IPS DF 6.9 (cell line): ENCODE data around the gene B3GNT8.
"Not testable (repeated sequence)": the region's sequence is repeated elsewhere in the genome, so short reads cannot be mapped to it uniquely, and the experiment has no call there.

ENCODE experiments used
- DNase-seq: peaks from one replicate; pipeline ENCODE4 v3.0.0-alpha.2; 2013; ENCODE audit warnings: low read depth, low spot score
- H3K27ac ChIP-seq: one replicate; pipeline ENCODE4 v1.5.1; 2013; ENCODE audit warnings: low read length, control low read depth
- H3K27me3 ChIP-seq: 2 replicates; pipeline ENCODE4 v1.6.1; 2013; ENCODE audit warnings: mild to moderate bottlenecking, low read length; ENCODE audit not compliant: control insufficient read depth, insufficient read depth
- H3K36me3 ChIP-seq: 2 replicates; pipeline ENCODE4 v1.6.1; 2013; ENCODE audit warnings: low read length; ENCODE audit not compliant: control insufficient read depth, insufficient read depth
- H3K4me1 ChIP-seq: 2 replicates; pipeline ENCODE4 v1.6.1; 2013; ENCODE audit warnings: low read length; ENCODE audit not compliant: control insufficient read depth, insufficient read depth
- H3K4me3 ChIP-seq: 2 replicates; pipeline ENCODE4 v1.5.1; 2013; ENCODE audit warnings: mild to moderate bottlenecking, low read length
- H3K9me3 ChIP-seq: 2 replicates; pipeline ENCODE4 v1.6.1; 2013; ENCODE audit warnings: low read length, inconsistent platforms; ENCODE audit not compliant: control insufficient read depth, insufficient read depth
- WGBS: extraction: QIAGEN DNeasy Blood & Tissue Kit; methylation state at CpG from one replicate; pipeline ENCODE4 v1.1.7; 2013; ENCODE audit warnings: mixed read lengths, missing lambda C conversion rate; ENCODE audit not compliant: insufficient read length, insufficient coverage; 5-methylcytosine and 5-hydroxymethylcytosine counted together

B3GNT8 gene

DNA sequence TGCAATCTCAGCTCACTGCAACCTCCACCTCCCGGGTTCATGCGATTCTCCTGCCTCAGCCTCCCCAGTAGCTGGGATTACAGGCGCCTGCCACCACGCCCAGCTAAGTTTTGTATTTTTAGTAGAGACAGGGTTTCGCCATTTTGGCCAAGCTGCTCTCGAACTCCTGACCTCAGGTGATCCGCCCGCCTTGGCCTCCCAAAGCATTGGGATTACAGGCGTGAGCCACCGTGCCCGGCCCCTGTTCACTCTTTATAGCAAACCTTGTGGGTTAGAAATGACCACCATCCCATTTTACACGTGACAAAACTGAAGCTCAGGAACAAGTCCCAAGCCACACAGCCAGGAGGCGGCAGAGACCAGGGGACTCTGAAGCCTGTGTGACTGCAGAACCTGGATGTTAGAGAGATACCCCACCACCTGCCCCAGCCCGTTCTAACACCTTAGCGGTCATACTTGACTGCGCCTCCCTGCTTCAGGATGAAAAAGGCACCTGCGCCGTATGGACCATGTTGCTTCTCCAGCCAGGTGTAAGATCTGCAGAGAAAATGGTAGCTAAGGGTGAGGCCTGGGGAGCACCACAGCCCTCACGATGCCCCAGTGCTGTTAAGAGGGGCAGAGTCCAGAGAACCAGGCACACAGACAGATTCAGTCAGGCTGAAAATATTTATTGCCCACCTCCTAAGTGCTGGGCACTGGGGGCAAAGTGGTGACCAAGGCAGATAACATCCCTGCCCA lies 8.9 kb upstream of the B3GNT8 start:
- WGBS: no CpG with 5 or more reads among the region's 19 CpGs
- DNase-seq: no peak

DNA sequence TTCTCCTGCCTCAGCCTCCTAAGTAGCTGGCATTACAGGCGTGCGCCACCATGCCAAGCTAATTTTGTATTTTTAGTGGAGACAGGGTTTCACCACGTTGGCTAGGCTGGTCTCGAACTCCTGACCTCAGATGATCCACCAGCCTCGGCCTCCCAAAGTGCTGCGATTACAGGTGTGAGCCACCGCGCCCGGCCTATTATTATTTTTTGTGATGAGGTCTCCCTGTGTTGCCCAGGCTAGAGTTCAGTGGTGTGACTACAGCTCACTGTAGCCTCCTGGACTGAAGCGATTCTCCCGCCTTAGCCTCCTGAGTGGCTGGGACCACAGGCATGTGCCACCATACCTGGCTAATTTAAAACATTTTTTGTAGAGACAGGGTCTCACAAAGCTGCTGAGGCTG lies 8.2 kb upstream of the B3GNT8 start:
- not testable (repeated sequence) for H3K4me3 ChIP-seq, H3K27me3 ChIP-seq, H3K4me1 ChIP-seq, H3K27ac ChIP-seq, H3K9me3 ChIP-seq, DNase-seq
- H3K36me3 ChIP-seq: peaks cover 20% of the 10 kb centered on the region
- WGBS: no CpG with 5 or more reads among the region's 11 CpGs

More for the DNA sequence above, 8.9 kb upstream of the B3GNT8 start:
- no peaks in the 10 kb centered on the region for H3K27me3 ChIP-seq
- H3K4me1 ChIP-seq: no peaks in the 10 kb centered on the region
- peaks cover 20% of the 10 kb centered on the region for H3K36me3 ChIP-seq
- no peaks in the 10 kb centered on the region for H3K9me3 ChIP-seq
- H3K4me3 ChIP-seq: no peak overlapping the region
- no peak overlapping the region for H3K27ac ChIP-seq

DNA sequence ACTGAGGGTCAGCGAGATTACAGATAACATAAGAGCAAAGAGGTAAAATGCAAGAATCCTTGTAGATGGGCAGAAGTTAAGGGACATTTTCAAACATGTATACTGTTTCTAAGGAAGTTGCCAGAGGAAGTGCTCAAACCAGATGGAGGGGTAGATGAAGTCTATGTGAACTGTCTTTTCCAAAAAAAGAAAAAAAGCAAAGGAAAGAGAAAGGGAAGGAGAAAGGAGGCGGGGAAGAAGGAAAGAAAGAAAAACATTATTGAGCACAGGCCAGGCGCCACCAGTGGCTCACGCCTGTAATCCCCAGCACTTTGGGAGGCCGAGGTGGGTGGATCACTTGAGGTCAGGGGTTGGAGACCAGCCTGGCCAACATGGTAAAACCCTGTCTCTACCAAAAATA lies 7.3 kb upstream of the B3GNT8 start:
- Histone ChIP-seq H3K27ac (no peak overlapping the region), H3K4me1 (no peaks in the 10 kb centered on the region), H3K27me3 (no peaks in the 10 kb centered on the region), H3K9me3 (no peaks in the 10 kb centered on the region), H3K4me3 (no peak overlapping the region), H3K36me3 (peaks cover 20% of the 10 kb centered on the region)
- WGBS: no CpG with 5 or more reads among the region's 5 CpGs
- DNase-seq: no peak

DNA sequence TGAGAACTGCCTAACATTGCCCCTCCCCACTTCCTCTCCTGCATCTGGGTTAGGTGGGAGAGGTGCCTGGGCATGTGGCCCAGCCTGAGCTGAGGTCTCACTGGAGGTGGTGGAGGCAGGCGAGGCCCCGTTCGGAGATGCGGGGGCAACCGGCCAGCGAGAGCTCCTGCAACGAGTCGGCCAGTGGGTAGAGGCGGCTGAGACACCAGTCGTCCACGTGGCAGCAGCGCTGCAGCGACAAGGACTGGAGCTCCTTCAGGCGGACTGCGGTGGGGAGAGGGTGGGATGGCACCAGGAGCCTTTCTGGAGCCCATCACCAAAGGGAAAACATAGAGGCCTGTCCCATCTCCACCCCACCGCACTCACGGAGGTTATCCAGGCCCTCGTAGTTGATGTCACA lies 6.0 kb upstream of the B3GNT8 start:
- H3K27me3 ChIP-seq: no peaks in the 10 kb centered on the region
- WGBS: no CpG with 5 or more reads among the region's 18 CpGs
- H3K4me3 ChIP-seq: no peak overlapping the region
- H3K9me3 ChIP-seq: no peaks in the 10 kb centered on the region
- DNase-seq: no peak
- no peaks in the 10 kb centered on the region; the same call in 1 of the 2 replicates for H3K4me1 ChIP-seq
- H3K36me3 ChIP-seq: peaks cover 20% of the 10 kb centered on the region
- H3K27ac ChIP-seq: no peak overlapping the region

DNA sequence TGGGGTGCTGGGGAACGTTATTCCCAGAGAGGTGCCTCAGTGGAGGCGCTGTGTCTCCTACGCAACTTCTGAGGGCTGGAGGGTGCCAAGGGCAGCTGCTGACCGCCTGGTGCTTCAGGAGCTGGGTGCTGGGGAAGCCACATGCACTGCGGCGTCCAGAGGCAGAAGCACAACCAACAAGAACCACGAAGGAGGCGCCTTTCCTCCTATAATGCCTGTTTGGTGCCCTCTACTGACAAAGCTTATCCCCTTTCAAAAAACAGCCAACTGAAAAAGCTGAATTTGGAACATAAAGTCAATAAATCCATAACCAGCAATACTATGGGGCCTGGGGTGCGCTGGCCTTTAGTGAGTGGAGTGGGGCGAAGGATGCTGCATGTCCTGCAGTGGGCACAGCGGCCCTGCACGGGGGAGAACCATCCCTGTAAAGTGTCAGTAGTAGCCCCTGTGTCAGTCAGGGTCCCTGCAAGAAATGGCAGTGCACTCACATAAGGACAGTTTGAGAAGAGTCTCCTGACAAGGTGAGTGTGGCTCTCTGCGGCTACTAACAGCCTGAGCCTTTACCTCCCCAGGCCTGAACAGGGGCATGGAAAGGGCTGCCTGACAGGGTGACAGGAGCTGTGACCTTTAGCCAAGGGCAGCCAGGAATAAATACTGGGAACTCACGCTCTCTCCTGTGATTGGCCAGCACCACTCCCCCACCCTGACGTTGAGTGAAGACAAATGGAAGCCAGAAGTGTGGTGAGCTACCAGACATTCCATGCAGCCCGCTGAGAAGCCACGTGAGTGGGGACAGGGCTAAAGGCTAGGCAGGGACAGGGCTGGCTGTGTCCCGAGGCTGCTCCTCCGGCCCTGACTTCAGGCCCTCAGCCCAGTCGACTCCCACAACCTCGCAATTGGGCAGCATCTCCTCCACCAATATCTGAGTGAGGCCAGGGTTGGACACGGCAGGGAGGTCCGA lies 4.5 kb upstream of the B3GNT8 start:
- H3K4me3 ChIP-seq: no peak overlapping the region
- WGBS: no CpG with 5 or more reads among the region's 23 CpGs

DNA sequence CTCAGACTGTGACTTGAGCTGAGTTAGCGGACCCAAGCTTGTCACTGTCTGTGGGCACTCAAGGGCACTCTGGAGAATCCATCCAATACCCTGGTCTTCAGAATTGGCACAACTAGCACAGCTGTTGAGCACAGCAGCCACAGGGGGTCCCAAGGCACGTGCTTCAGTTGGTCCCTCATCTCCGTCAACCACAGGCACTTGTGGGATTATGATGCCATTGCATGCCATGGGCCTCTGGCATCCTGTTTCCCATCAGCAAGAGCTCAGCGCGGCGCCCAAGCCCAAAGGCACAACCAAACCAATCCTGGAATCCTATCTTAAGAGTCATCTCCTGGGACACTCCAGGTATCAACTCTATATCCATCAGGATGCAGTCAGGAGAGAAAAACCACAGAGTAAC lies 3.7 kb upstream of the B3GNT8 start:
- Histone ChIP-seq H3K9me3 (no peaks in the 10 kb centered on the region), H3K4me1 (no peaks in the 10 kb centered on the region; the same call in 1 of the 2 replicates), H3K27me3 (no peaks in the 10 kb centered on the region), H3K36me3 (peaks cover 18% of the 10 kb centered on the region), H3K4me3 (no peak overlapping the region), H3K27ac (no peak overlapping the region)
- no CpG with 5 or more reads among the region's 6 CpGs for WGBS
- no peak for DNase-seq

More for the DNA sequence above, 4.5 kb upstream of the B3GNT8 start:
- H3K36me3 ChIP-seq: peaks cover 18% of the 10 kb centered on the region
- no peaks in the 10 kb centered on the region for H3K27me3 ChIP-seq
- H3K9me3 ChIP-seq: no peaks in the 10 kb centered on the region
- H3K4me1 ChIP-seq: no peaks in the 10 kb centered on the region; the same call in 1 of the 2 replicates
- DNase-seq: no peak
- no peak overlapping the region for H3K27ac ChIP-seq

DNA sequence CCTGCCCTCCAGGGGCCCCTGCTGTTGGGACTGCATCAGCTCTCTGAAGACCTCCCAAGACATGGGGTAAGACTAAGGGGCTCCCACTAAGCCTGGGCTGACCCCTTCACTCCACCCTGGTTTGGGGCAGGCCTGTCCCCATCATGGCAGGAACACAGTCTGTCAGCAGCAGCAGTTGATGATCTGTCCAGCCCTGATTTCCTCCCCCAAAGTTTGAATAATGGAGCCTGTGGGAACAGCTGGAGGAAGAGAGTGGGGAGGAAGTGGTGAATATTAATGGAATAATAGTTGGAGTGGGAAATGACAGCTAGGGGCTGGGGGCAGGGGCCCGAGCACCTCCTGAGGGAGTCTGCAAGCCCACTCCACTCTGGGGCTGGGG lies 1.3 kb upstream of the B3GNT8 start:
- Histone ChIP-seq H3K27ac (no peak overlapping the region), H3K27me3 (no peaks in the 10 kb centered on the region), H3K9me3 (no peaks in the 10 kb centered on the region), H3K4me1 (no peaks in the 10 kb centered on the region; the same call in 1 of the 2 replicates), H3K36me3 (peaks cover 18% of the 10 kb centered on the region), H3K4me3 (no peak overlapping the region; the same call in 1 of the 2 replicates)
- no CpG with 5 or more reads among the region's 1 CpG for WGBS
- DNase-seq: no peak

DNA sequence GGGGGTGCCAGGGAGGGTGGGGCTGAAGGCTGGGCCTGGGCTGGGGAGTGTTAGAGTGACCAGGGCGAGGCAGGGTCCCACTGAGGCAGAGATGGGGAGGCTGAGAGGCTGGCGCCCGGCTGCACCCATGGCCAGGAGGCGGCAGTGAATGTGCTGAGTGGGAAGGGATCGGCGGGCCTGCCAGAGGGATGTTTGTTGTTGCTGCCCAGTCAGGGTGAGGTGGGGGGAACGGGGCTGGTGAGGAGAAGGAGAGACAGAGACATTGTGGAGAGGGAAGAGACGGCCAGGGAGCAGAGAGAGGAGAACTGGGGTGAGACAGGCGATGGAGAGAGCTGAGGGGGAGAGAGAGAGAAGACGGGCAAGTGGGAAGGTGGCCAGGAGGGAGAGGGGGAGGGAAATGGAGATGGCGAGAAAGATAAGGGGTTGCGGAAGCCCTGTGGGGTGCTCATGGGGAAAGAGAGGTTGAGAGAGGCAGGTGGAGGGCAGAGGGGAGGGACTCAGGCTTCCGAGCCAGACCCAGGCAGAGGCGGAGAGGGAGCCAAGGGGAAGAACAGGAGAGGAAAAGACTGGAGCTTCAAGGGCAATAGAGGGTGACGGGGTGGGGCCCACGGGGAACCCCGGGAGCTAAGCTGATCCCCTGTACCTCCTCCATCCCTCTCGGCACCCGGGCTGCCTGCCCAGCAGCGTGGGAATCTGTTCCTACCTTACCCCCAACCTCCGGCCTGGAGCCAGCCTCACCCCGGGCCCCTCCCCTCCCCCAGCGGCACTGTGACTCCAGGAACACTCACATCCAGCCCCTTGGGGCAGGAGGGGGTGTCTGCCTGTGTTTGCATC lies 690 bp upstream of the B3GNT8 start:
- no peak overlapping the region for H3K27ac ChIP-seq
- DNase-seq: no peak
- no peaks in the 10 kb centered on the region; the same call in 1 of the 2 replicates for H3K4me1 ChIP-seq
- WGBS: no CpG with 5 or more reads among the region's 23 CpGs
- peaks cover 14% of the 10 kb centered on the region for H3K36me3 ChIP-seq
- H3K9me3 ChIP-seq: no peaks in the 10 kb centered on the region
- no peaks in the 10 kb centered on the region for H3K27me3 ChIP-seq
- H3K4me3 ChIP-seq: peak overlapping the region; percentile 25; the same call in 1 of the 2 replicates

DNA sequence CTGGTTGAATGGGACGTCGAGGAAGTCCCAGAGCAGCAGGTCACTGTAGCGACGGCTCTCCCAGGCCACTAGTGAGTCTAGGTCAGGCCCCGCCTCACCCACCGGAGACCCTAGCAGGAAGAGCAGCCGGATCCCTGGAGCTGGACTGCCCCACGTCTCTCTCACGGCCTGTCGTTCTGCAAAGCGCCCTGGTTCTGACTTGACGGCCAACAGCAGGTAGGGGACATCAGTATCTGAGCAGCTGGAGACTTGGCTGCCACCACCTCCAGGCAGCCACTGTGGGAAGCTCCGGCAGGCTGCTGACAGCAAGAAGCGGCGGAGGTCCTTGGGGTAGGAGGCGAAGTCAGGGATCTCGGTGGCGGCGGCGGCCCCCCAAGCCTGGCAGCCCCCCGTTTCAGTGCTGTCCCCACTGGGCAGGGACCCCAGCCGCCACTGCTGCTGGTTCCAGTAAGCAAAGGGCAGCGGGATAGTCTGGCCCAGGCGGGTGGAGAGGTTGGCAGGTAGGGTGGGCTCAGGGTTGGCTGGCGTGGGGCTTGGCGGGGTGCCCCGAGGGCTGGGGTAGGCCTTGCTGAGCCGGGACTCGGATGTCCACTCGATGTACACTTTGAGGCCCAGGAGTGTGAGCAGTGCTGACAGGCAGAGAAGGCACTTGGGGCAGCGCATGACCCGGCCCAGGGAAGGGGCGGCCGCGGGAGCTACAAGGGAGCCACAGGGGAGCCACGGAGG lies 895 bp downstream of the B3GNT8 start:
- Histone ChIP-seq H3K4me1 (no peaks in the 10 kb centered on the region; the same call in 1 of the 2 replicates), H3K27ac (no peak overlapping the region), H3K4me3 (no peak overlapping the region), H3K9me3 (no peaks in the 10 kb centered on the region), H3K27me3 (no peaks in the 10 kb centered on the region), H3K36me3 (peaks cover 10% of the 10 kb centered on the region)
- no CpG with 5 or more reads among the region's 36 CpGs for WGBS
- DNase-seq: no peak
